Ramos (cell line): ENCODE results near the gene LMOD1.
"Not testable (repeated sequence)": the region's sequence is repeated elsewhere in the genome, so short reads cannot be mapped to it uniquely, and the experiment has no call there.

Experiments
- in situ Hi-C: fragments of 300-500 bp; cut with MboI; formaldehyde crosslinking; loops from one replicate; pipeline ENCODE4 v1.14.3; 2022; ENCODE audit warnings: low sequenced_read_pairs; ENCODE audit not compliant: unreplicated experiment

LMOD1 gene

GRCh38 chr1:201882665-201883132 lies 63.6 kb downstream of the LMOD1 start:
- in situ Hi-C loops = no loop called here

- in situ Hi-C loops = no loop called here
Measured at GRCh38 chr1:201881617-201882016, 64.7 kb downstream of the LMOD1 start.

GRCh38 chr1:201880928-201881571 lies 65.3 kb downstream of the LMOD1 start:
- in situ Hi-C loops = no loop called here

- in situ Hi-C loops = no loop called here
Measured at GRCh38 chr1:201877877-201878401, 68.4 kb downstream of the LMOD1 start.

- in situ Hi-C loops = no loop called here
Measured at GRCh38 chr1:201876148-201876818, 70.1 kb downstream of the LMOD1 start.

- in situ Hi-C loops = no loop called here
Measured at GRCh38 chr1:201874672-201875071, 71.7 kb downstream of the LMOD1 start.

- in situ Hi-C loops = no loop called here
Measured at GRCh38 chr1:201870397-201870796, 76.0 kb downstream of the LMOD1 start.

- in situ Hi-C loops = no loop called here
Measured at GRCh38 chr1:201861448-201861847, 84.9 kb downstream of the LMOD1 start.

GRCh38 chr1:201859424-201859823 lies 86.9 kb downstream of the LMOD1 start:
- in situ Hi-C loops = no loop called here

GRCh38 chr1:201856722-201857121 lies 89.6 kb downstream of the LMOD1 start:
- in situ Hi-C loops = not testable (repeated sequence)

- in situ Hi-C loops = no loop called here
Measured at GRCh38 chr1:201851949-201852348, 94.4 kb downstream of the LMOD1 start.

GRCh38 chr1:201850053-201850397 lies 96.3 kb downstream of the LMOD1 start:
- in situ Hi-C loops = no loop called here

GRCh38 chr1:201849372-201850052 lies 96.8 kb downstream of the LMOD1 start:
- in situ Hi-C loops = no loop called here

GRCh38 chr1:201848230-201848629 lies 98.1 kb downstream of the LMOD1 start:
- in situ Hi-C loops = no loop called here

- in situ Hi-C loops = no loop called here
Measured at GRCh38 chr1:201847150-201847549, 99.2 kb downstream of the LMOD1 start.
